Transverse colon (tissue), 4 donors: Measurements from ENCODE around the gene TFB2M. TPM values are rescaled to one million over a fixed set of nuclear protein-coding genes. Genes with fewer than 3 reads are reported as not detected.

Experiments used
- DNase-seq: peaks from one replicate; pipeline ENCODE4 v3.0.0-alpha.2; 2019
- H3K27ac ChIP-seq, 4 donors: fragments of 200-600 bp; sonication (generic); 2 replicates each; pipeline ENCODE4 v1.5.1; 2016 to 2018; ENCODE audit warnings: inconsistent platforms in 4 of 4
- H3K27me3 ChIP-seq: fragments of 200-600 bp; sonication (generic); 2 replicates; pipeline ENCODE4 v1.5.1; 2017; ENCODE audit warnings: inconsistent platforms
- H3K36me3 ChIP-seq, 4 donors: fragments of 200-600 bp; sonication (generic); 2 replicates each; pipeline ENCODE4 v1.5.1; 2017 to 2019; ENCODE audit warnings: inconsistent platforms in 4 of 4
- H3K4me1 ChIP-seq, 4 donors: fragments of 200-600 bp; sonication (generic); 2 replicates each; pipeline ENCODE4 v1.5.1; 2017 to 2020; ENCODE audit warnings: inconsistent platforms in 4 of 4
- H3K4me3 ChIP-seq, 4 donors: fragments of 200-600 bp; sonication (generic); 1 replicate in 1 of 4; 2 replicates in 3 of 4; pipeline versions ENCODE4 v1.5.1 to v1.6.1; 2017 to 2019; ENCODE audit warnings: inconsistent platforms in 4 of 4
- H3K9me3 ChIP-seq, 2 donors: fragments of 200-600 bp; sonication (generic); 2 replicates each; pipeline ENCODE4 v1.5.1; 2017 to 2019; ENCODE audit warnings: inconsistent platforms in 2 of 2
- EP300 ChIP-seq: sonication (generic); formaldehyde crosslinking; IDR thresholded peaks from one replicate; pipeline ENCODE4 v1.6.1; 2017; ENCODE audit warnings: antibody characterized with exemption, low read depth
- POLR2A ChIP-seq: fragments of 450-650 bp; IDR thresholded peaks from one replicate; pipeline ENCODE4 v1.6.1; 2016; ENCODE audit warnings: antibody characterized with exemption, mild to moderate bottlenecking, moderate library complexity
- POLR2AphosphoS5 ChIP-seq, 3 donors: sonication (generic); formaldehyde crosslinking; IDR thresholded peaks; one replicate each; pipeline ENCODE4 v1.6.1; 2016; ENCODE audit warnings: antibody characterized with exemption in 3 of 3
- WGBS, 2 donors: methylation state at CpG; one replicate each; pipeline ENCODE4 v1.1.5; 2018; ENCODE audit warnings: low coverage in 1 of 2; 5-methylcytosine and 5-hydroxymethylcytosine counted together
- in situ Hi-C, 4 donors: fragments of 200-750 bp; cut with MboI; loops; one replicate each; pipeline versions ENCODE4 v1.15.0 to v1.15.1; 2017; ENCODE audit warnings: low sequenced_read_pairs in 3 of 4, low pct_ligation_motif_present in 1 of 4, low pct_unique_long_range_greater_than_20kb in 1 of 4
- intact Hi-C: fragments of 100-400 bp; cut with DNase I; formaldehyde crosslinking; loops from one replicate; pipeline ENCODE4 v1.15.1; 2023; ENCODE audit warnings: low total_unique reads
- total RNA-seq, 4 donors: library from RNA; depleted of rRNA; stranded (reverse); fragments of >200 nt; gene quantifications; one replicate each; pipeline ENCODE4 v1.1.0, GENCODE V29; 2016
- TF ChIP-seq, protein P1 (sequence below), 5 experiments: fragments of 200-600 bp in 3 of 5; fragments of 450-650 bp in 2 of 5; sonication (generic) in 3 of 5; IDR thresholded peaks; 1 replicate in 2 of 5; 2 replicates in 3 of 5; pipeline ENCODE4 v1.5.1; 2016 to 2017; ENCODE audit warnings: antibody characterized with exemption in 5 of 5, inconsistent platforms in 3 of 5, mild to moderate bottlenecking in 2 of 5, moderate library complexity in 1 of 5

Gene TFB2M
- total RNA-seq, 4 donors from 2014 or later: 0.40 to 12.7 (median 5.5) TPM

DNA sequence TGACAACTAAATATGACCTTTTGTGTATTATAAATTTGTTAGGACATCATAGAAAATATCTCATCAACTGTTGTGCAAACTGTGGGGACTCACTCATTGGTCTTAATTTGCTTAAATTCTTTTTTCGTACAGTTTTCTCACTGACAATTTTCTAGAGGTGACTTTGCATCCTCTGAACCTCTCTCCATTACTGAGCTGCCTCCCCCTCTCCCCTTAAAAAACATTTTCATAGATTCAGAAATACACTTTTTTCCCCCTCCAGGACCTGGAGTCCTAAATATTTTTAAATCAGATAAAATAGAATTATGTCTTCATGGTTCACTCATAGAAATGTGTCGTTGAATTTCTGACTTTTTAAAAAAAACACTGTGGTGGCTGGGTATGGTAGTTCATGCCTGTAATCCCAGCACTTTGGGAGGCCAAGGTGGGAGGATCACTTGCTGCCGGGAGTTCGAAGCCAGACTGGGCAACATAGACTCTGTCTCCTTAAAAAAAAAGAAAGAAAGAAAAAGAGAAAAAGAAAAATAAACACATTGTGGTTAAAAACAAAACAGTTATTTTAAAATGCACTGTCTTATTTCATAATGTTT lies 1.7 kb upstream of the TFB2M start:
- Histone ChIP-seq H3K4me3 (peak overlapping the region in 3 of 4 donors; percentile 79 to 94 (median 86)), H3K4me1 (peaks cover 25 to 73% (median 50%) of the 10 kb centered on the region in 4 donors), H3K36me3 (peaks cover 0 to 5% (median 0%) of the 10 kb centered on the region in 4 donors), H3K9me3 (no peaks in the 10 kb centered on the region), H3K27me3 (no peaks in the 10 kb centered on the region), H3K27ac (peak overlapping the region; percentile 98 to 99 (median 98))
- in situ Hi-C loops: loop anchor here in 2 of 4 donors (10.0 to 25.0 kb wide), 2 partner anchors 120 to 127 kb away; no protein-coding TSS in a partner anchor
- intact Hi-C loops: loop anchor here (5.0 kb wide), 1 partner anchor 130 kb away; no protein-coding TSS in a partner anchor
- TF ChIP-seq, protein P1, sequence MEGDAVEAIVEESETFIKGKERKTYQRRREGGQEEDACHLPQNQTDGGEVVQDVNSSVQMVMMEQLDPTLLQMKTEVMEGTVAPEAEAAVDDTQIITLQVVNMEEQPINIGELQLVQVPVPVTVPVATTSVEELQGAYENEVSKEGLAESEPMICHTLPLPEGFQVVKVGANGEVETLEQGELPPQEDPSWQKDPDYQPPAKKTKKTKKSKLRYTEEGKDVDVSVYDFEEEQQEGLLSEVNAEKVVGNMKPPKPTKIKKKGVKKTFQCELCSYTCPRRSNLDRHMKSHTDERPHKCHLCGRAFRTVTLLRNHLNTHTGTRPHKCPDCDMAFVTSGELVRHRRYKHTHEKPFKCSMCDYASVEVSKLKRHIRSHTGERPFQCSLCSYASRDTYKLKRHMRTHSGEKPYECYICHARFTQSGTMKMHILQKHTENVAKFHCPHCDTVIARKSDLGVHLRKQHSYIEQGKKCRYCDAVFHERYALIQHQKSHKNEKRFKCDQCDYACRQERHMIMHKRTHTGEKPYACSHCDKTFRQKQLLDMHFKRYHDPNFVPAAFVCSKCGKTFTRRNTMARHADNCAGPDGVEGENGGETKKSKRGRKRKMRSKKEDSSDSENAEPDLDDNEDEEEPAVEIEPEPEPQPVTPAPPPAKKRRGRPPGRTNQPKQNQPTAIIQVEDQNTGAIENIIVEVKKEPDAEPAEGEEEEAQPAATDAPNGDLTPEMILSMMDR (IDR thresholded peaks at IDR 0.05): peak in 1 of 5 experiments; percentile 40
- TF ChIP-seq POLR2A: no peak
- 45 to 49% methylated on average over 4 of the region's 4 CpGs for WGBS, 2 donors
- no peak for DNase-seq

DNA sequence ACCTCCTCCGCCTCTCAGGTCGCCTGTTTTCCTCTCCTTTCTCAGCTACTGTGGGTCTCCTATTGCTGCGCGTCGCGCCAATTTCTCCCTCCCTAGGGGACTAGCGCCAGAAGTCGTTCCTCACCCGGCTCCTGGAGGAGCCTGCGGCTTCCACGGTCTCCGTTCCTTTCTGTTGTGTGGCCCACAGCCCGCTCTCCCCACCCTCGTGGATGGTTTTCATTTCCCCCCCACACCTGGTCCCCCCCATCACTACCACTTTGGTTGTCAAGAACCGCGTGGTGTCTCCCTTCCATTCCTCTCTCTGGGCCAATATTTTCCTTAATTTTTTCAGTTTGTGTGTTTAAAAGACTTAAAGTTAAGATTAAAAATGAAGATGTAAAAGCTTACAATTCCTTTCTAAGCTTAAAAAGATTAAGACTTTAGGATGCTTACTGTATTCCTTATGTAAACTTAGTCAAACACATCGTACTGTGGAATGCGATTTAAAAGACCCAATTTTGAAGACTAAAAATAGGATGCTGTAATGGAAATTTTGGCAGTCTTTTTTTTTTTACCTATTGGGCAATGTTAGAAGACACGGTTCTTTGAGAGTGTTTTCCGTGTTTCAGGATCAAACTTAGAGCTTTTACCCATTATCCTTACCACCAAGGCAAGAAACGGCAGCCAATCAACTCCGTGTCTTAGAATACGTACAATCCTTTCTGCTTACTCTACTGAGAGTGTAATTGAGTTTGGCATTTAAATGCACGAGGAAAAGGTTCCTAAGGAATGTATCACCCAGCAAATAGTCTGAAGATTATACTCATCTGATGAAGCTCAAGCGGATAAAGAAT lies 968 bp upstream of the TFB2M start:
- no peak for DNase-seq
- Histone ChIP-seq H3K27ac (peak overlapping the region; percentile 98 to 99 (median 98)), H3K27me3 (no peaks in the 10 kb centered on the region), H3K36me3 (peaks cover 0 to 5% (median 0%) of the 10 kb centered on the region in 4 donors), H3K4me3 (peak overlapping the region; percentile 79 to 94 (median 88)), H3K9me3 (no peaks in the 10 kb centered on the region), H3K4me1 (peaks cover 25 to 68% (median 50%) of the 10 kb centered on the region in 4 donors)
- intact Hi-C loops: loop anchor here (5.0 kb wide), 1 partner anchor 130 kb away; no protein-coding TSS in a partner anchor
- 1 to 2% methylated on average over 12 to 25 of the region's 25 CpGs for whole genome bisulfite sequencing, 2 donors
- no peak for TF ChIP-seq EP300
- peak in 2 of 3 donors; percentile 18 for TF ChIP-seq POLR2AphosphoS5 (IDR thresholded peaks at IDR 0.05)
- TF ChIP-seq, protein P1 (IDR thresholded peaks at IDR 0.05): no peak
- no peak for TF ChIP-seq POLR2A
- in situ Hi-C loops: loop anchor here in 2 of 4 donors (10.0 to 25.0 kb wide), 2 partner anchors 120 to 128 kb away; no protein-coding TSS in a partner anchor

DNA sequence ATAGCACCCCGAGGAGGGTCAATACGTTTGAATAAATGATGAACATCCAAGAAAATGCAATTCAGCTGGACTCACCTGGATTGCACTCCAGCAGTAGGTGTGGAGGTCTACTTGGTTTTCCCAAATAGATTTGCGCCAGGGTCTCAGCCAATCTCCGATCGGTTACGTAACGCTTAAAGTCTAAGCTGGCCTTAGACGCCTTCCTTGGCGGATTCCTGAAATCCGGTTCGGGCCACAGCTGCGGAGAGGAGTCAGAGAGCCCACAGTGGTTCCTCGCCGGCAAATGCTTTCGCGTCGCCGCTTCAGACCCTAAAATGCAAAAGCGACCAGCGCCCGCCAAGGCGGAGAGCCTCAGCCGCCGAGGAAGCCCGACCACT lies 322 bp downstream of the TFB2M start:
- 0% methylated on average over 25 of the region's 25 CpGs; no CpG with 5 or more reads in 1 of the 2 donors for WGBS, 2 donors

More for the DNA sequence above, 322 bp downstream of the TFB2M start:
- TF ChIP-seq POLR2AphosphoS5 (IDR thresholded peaks at IDR 0.05) (no peak), EP300 (no peak), POLR2A (no peak)
- TF ChIP-seq, protein P1 (IDR thresholded peaks at IDR 0.05): no peak
- in situ Hi-C loops: loop anchor here in 2 of 4 donors (10.0 to 25.0 kb wide), 2 partner anchors 122 to 129 kb away; no protein-coding TSS in a partner anchor
- intact Hi-C loops: loop anchor here (5.0 kb wide), 1 partner anchor 132 kb away; no protein-coding TSS in a partner anchor
- peaks cover 0 to 5% (median 0%) of the 10 kb centered on the region in 4 donors for H3K36me3 ChIP-seq
- DNase-seq: no peak
- no peaks in the 10 kb centered on the region for H3K9me3 ChIP-seq
- peak overlapping the region; percentile 77 to 94 (median 82) for H3K4me3 ChIP-seq
- H3K4me1 ChIP-seq: peaks cover 25 to 55% (median 46%) of the 10 kb centered on the region in 4 donors
- H3K27me3 ChIP-seq: no peaks in the 10 kb centered on the region
- H3K27ac ChIP-seq: peak overlapping the region; percentile 98 to 99 (median 98)
